ENCODE results near the gene CRYBG1.

DNA sequence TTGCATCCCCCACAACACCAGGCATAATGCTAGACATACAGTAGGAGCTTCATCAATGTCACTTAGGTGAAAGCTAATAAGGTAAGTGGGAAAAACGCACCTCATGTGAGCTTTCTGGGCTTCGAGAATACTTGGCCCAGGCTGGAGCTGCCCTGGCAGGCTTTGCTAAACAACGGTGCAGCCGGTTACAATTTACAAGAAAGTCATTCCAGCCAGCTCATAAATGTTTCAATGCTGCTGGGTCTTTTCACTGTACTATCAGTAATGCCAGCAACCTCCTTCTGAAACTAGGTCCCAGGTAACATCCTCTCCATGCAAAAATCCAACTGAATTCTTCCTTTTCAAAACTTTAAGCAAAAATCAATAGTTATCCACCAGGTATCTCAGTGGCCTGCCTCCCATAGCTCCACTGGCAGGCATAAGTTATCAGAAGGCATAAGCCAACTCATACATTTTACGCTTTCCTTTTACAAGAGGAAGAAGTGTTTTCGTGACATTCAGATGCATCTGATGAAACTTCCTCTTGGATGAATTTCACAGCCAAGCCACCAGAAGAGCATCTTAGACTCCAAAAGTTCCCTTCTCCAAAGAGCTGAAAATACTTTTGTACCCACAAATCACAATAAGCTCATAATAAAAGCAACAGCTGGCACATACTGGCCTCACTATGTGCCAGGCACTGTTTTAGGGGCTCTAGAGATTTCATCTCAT lies 212.5 kb downstream of the CRYBG1 start:
- TF ChIP-seq, protein P1, sequence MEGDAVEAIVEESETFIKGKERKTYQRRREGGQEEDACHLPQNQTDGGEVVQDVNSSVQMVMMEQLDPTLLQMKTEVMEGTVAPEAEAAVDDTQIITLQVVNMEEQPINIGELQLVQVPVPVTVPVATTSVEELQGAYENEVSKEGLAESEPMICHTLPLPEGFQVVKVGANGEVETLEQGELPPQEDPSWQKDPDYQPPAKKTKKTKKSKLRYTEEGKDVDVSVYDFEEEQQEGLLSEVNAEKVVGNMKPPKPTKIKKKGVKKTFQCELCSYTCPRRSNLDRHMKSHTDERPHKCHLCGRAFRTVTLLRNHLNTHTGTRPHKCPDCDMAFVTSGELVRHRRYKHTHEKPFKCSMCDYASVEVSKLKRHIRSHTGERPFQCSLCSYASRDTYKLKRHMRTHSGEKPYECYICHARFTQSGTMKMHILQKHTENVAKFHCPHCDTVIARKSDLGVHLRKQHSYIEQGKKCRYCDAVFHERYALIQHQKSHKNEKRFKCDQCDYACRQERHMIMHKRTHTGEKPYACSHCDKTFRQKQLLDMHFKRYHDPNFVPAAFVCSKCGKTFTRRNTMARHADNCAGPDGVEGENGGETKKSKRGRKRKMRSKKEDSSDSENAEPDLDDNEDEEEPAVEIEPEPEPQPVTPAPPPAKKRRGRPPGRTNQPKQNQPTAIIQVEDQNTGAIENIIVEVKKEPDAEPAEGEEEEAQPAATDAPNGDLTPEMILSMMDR (IDR thresholded peaks at IDR 0.05; ENCODE audit: low read length): no peak
- no peak for TF ChIP-seq EZH2 (optimal IDR thresholded peaks at IDR 0.05; ENCODE audit: low read depth, low read length)
